Skeletal muscle satellite cell (primary cell): ENCODE data around the gene WDR46.
"Not testable (repeated sequence)": the region's sequence is repeated elsewhere in the genome, so short reads cannot be mapped to it uniquely, and the experiment has no call there.

ENCODE experiments used
- H3K27me3 ChIP-seq: 2 replicates; pipeline ENCODE4 v1.7.0; 2013; ENCODE audit warnings: low read length; ENCODE audit not compliant: control insufficient read depth, insufficient read depth
- H3K36me3 ChIP-seq: 2 replicates; pipeline ENCODE4 v1.7.0; 2013; ENCODE audit warnings: mild to moderate bottlenecking, control low read depth, low read length; ENCODE audit not compliant: insufficient read depth
- H3K4me1 ChIP-seq: 2 replicates; pipeline ENCODE4 v1.7.0; 2013; ENCODE audit warnings: low read length; ENCODE audit not compliant: control insufficient read depth, insufficient read depth
- H3K4me2 ChIP-seq: 2 replicates; pipeline ENCODE4 v1.7.0; 2013; ENCODE audit warnings: mild to moderate bottlenecking, low read length
- H3K4me3 ChIP-seq: 2 replicates; pipeline ENCODE4 v1.7.0; 2013; ENCODE audit warnings: low read length
- H3K9ac ChIP-seq: 2 replicates; pipeline ENCODE4 v1.7.0; 2013; ENCODE audit warnings: mild to moderate bottlenecking, low read depth, low read length, moderate library complexity
- H3K9me3 ChIP-seq: replicated peaks from 2 replicates; pipeline ENCODE4 v1.7.0; 2013; ENCODE audit warnings: mild to moderate bottlenecking, control low read depth, low read length

Gene WDR46

DNA sequence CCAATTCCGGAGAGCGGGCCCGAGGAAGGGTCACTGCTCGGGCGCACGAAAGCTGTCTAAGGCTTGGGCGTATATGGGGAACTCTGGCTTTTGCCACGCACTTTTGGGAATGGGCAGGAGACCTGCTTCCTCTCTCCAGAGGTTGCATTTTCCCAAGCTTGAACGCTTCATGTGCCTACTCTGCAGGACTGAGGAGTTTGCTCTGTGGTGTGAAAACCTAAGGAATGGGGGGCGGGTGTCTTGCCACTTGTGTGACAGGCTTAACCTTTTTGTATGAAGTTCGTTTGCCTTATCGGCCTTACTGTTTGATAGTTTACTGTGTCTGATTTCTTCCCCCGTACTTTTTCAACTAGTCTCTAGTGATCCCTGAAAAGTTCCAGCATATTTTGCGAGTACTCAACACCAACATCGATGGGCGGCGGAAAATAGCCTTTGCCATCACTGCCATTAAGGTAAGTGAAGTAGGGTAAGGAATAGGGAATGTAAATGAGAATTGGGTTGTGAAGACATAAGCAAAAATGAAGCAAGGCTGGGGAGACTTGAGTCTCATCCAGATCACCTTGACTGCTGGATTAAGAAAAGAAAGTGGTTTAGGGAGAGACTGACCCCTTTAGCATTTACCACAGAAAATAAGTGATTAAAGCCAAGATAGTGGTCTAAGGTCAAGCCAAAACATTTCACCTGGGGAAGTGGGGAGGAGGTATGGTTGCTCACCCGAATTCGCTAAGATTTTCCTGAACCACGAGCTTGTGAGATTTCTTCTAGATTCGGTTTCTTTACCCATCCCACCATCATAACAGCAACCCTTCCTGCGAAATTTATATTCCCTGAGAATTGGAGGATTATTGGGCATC, 16.5 kb downstream of the WDR46 start:
- peak overlapping the region; percentile 88 for H3K4me3 ChIP-seq
- H3K36me3 ChIP-seq, result peaks cover 72% of the 10 kb centered on the region
- peak overlapping the region; percentile 97 for H3K9ac ChIP-seq
- H3K4me1 ChIP-seq, result peaks cover 44% of the 10 kb centered on the region
- peak overlapping the region; percentile 98 for H3K4me2 ChIP-seq
- H3K9me3 ChIP-seq, result no peaks in the 10 kb centered on the region
- H3K27me3 ChIP-seq, result no peaks in the 10 kb centered on the region

GRCh38 chr6:33271468-33272274, 17.4 kb downstream of the WDR46 start, which contains the start of the genes RPS18 and VPS52:
TSS of gene RPS18 (plus strand) at chr6:33272075. CDS start at chr6:33272120, 45 bp downstream.
TSS of gene VPS52 (minus strand) at chr6:33271876. CDS start at chr6:33271675, 201 bp downstream.
- Histone ChIP-seq H3K27me3 (no peaks in the 10 kb centered on the region), H3K4me3 (peak within 1 kb of the TSS; percentile 88), H3K36me3 (peaks cover 74% of the 10 kb centered on the region), H3K4me2 (peak within 1 kb of the TSS; percentile 98), H3K4me1 (peaks cover 38% of the 10 kb centered on the region), H3K9ac (peak within 1 kb of the TSS; percentile 97), H3K9me3 (no peaks in the 10 kb centered on the region)

- H3K4me1 ChIP-seq, result peaks cover 32% of the 10 kb centered on the region
- H3K9ac ChIP-seq, result peak overlapping the region; percentile 97
- no peaks in the 10 kb centered on the region for H3K9me3 ChIP-seq
- H3K27me3 ChIP-seq, result no peaks in the 10 kb centered on the region
- H3K4me2 ChIP-seq, result peak overlapping the region; percentile 96
- peaks cover 74% of the 10 kb centered on the region for H3K36me3 ChIP-seq
- peak overlapping the region; percentile 88 for H3K4me3 ChIP-seq
Observed at GRCh38 chr6:33271117-33271467, 17.9 kb downstream of the WDR46 start.

GRCh38 chr6:33264015-33264414, 25.0 kb downstream of the WDR46 start:
- H3K4me2 ChIP-seq, result no peak overlapping the region
- H3K27me3 ChIP-seq, result no peaks in the 10 kb centered on the region
- peaks cover 56% of the 10 kb centered on the region for H3K36me3 ChIP-seq
- H3K4me3 ChIP-seq, result no peak overlapping the region
- H3K9ac ChIP-seq, result no peak overlapping the region
- H3K9me3 ChIP-seq, result no peaks in the 10 kb centered on the region
- peaks cover 16% of the 10 kb centered on the region for H3K4me1 ChIP-seq

DNA sequence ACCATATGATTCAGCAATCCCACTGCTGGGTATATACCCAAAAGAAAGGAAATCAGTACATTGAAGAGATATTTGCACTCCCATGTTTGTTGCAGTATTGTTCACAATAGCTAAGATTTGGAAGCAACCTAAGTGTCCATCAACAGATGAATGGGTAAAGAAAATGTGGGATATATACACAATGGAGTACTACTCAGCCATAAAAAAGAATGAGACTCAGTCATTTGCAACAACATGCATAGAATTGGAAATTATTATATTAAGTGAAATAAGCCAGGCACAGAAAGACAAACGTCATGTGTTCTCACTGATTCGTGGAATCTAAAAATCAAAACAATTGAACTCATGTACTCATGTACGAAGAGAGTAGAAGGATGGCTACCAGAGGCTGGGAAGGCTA, 26.5 kb downstream of the WDR46 start:
- H3K9ac ChIP-seq, H3K4me2 ChIP-seq, H3K27me3 ChIP-seq, H3K4me3 ChIP-seq, H3K9me3 ChIP-seq: not testable (repeated sequence)
- peaks cover 42% of the 10 kb centered on the region for H3K36me3 ChIP-seq
- H3K4me1 ChIP-seq, result peaks cover 16% of the 10 kb centered on the region

DNA sequence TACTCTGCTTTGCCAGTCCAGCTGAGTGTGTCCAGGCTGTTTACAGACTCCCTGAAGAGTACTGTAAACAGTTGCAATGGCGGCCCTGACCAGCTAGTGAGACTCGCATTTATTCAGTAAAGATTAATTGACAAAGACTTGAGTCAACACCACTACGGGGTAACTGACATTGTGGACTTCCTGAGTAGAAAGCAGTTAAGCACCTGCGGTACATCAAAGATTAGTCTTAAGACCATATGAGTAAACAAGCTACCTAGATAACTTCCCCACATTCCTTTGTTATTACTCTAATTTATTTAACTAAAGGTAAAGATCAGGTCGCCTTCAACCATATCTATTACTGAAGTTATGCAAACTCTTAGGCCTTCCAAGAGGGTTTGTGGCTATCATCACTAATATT, 30.0 kb downstream of the WDR46 start:
- no peak overlapping the region for H3K4me3 ChIP-seq

DNA sequence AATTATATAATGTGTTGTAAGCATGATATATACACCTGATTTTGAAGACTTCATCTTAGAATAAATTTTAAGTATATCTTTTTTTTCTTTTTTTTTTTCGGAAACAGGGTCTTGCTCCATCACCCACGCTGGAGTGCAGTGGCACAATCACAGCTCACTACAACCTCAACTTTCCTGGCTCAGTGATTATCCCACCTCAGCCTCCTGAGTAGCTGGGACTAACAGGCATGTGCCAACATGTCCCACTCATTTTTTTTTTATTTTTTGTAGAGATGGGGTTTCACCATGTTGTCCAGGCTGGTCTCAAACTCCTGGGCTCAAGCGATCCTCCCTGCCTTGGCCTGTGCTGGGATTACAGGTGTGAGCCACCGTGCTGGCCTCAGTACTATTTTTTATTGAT, 34.4 kb downstream of the WDR46 start:
- H3K9ac ChIP-seq, result no peak overlapping the region
- H3K4me2 ChIP-seq, result no peak overlapping the region
- H3K9me3 ChIP-seq, result no peaks in the 10 kb centered on the region
- peaks cover 10% of the 10 kb centered on the region for H3K36me3 ChIP-seq
- no peaks in the 10 kb centered on the region for H3K27me3 ChIP-seq
- no peak overlapping the region for H3K4me3 ChIP-seq
- peaks cover 18% of the 10 kb centered on the region for H3K4me1 ChIP-seq

More for the DNA sequence above, 30.0 kb downstream of the WDR46 start:
- Histone ChIP-seq H3K36me3 (peaks cover 15% of the 10 kb centered on the region), H3K9me3 (no peaks in the 10 kb centered on the region), H3K4me1 (peaks cover 16% of the 10 kb centered on the region), H3K4me2 (no peak overlapping the region), H3K27me3 (no peaks in the 10 kb centered on the region), H3K9ac (no peak overlapping the region)

- H3K9me3 ChIP-seq, result no peaks in the 10 kb centered on the region
- no peak overlapping the region for H3K9ac ChIP-seq
- H3K27me3 ChIP-seq, result no peaks in the 10 kb centered on the region
- no peak overlapping the region for H3K4me3 ChIP-seq
- H3K4me1 ChIP-seq, result peaks cover 29% of the 10 kb centered on the region
- no peak overlapping the region for H3K4me2 ChIP-seq
- H3K36me3 ChIP-seq, result peaks cover 10% of the 10 kb centered on the region
Observed at GRCh38 chr6:33252759-33253158, 36.3 kb downstream of the WDR46 start.

GRCh38 chr6:33251395-33252012, 37.5 kb downstream of the WDR46 start:
- no peak overlapping the region for H3K4me3 ChIP-seq
- no peaks in the 10 kb centered on the region for H3K27me3 ChIP-seq
- no peak overlapping the region for H3K4me2 ChIP-seq
- H3K4me1 ChIP-seq, result peaks cover 29% of the 10 kb centered on the region
- peaks cover 10% of the 10 kb centered on the region for H3K36me3 ChIP-seq
- no peak overlapping the region for H3K9ac ChIP-seq
- H3K9me3 ChIP-seq, result no peaks in the 10 kb centered on the region

- Histone ChIP-seq H3K36me3 (peaks cover 10% of the 10 kb centered on the region), H3K4me3 (peak overlapping the region; percentile 51), H3K27me3 (no peaks in the 10 kb centered on the region), H3K4me1 (peaks cover 29% of the 10 kb centered on the region), H3K9me3 (no peaks in the 10 kb centered on the region), H3K9ac (no peak overlapping the region), H3K4me2 (peak overlapping the region; percentile 96)
Observed at GRCh38 chr6:33250731-33251130, 38.3 kb downstream of the WDR46 start.
